Lower leg skin (tissue), 4 donors: ENCODE data around the gene TMCC1. TPM values are rescaled to one million over a fixed set of nuclear protein-coding genes. Genes with fewer than 3 reads are reported as not detected.

Experiments
- DNase-seq, 2 donors: peaks; one replicate each; pipeline ENCODE4 v3.0.0-alpha.2; 2019; ENCODE audit warnings: low spot score in 2 of 2
- H3K4me3 ChIP-seq: fragments of 200-600 bp; sonication (generic); 2 replicates; pipeline ENCODE4 v1.5.1; 2017; ENCODE audit warnings: mild to moderate bottlenecking, low read depth; ENCODE audit not compliant: poor library complexity, severe bottlenecking
- CTCF ChIP-seq, 3 donors: fragments of 450-650 bp; IDR thresholded peaks; one replicate each; pipeline ENCODE4 v1.5.1; 2016; ENCODE audit warnings: antibody characterized with exemption in 3 of 3, mild to moderate bottlenecking in 3 of 3, moderate library complexity in 2 of 3
- POLR2A ChIP-seq, 2 donors: fragments of 450-650 bp; IDR thresholded peaks; one replicate each; pipeline ENCODE4 v1.6.1; 2016 to 2017; ENCODE audit warnings: antibody characterized with exemption in 2 of 2, mild to moderate bottlenecking in 1 of 2, moderate library complexity in 1 of 2
- WGBS, 2 donors: methylation state at CpG; one replicate each; pipeline ENCODE4 v1.1.5; 2018; 5-methylcytosine and 5-hydroxymethylcytosine counted together
- intact Hi-C: fragments of 100-400 bp; cut with DNase I; formaldehyde crosslinking; loops from one replicate; pipeline ENCODE4 v1.15.0; 2023; ENCODE audit warnings: low total_unique reads
- total RNA-seq, 4 donors: library from RNA; depleted of rRNA; stranded (reverse); fragments of >200 nt; gene quantifications; one replicate each; pipeline ENCODE4 v1.1.0, GENCODE V29; 2016

The TMCC1 gene
- total RNA-seq, 4 donors from 2014 or later, result 15.1 to 28.6 (median 18.8) TPM

- no peak for DNase-seq
- no peak for TF ChIP-seq POLR2A (IDR thresholded peaks at IDR 0.05)
- no peak for TF ChIP-seq CTCF (IDR thresholded peaks at IDR 0.05)
- WGBS, 2 donors, result 83 to 89% methylated on average over 9 of the region's 9 CpGs
- intact Hi-C loops, result loop anchor here (10.0 kb wide), 2 partner anchors 313 to 443 kb away; no protein-coding TSS in a partner anchor
- H3K4me3 ChIP-seq, result no peak overlapping the region
These were observed 44.2 kb upstream of the TMCC1 start for GRCh38 chr3:129937717-129938116.

GRCh38 chr3:129936757-129937156, 43.2 kb upstream of the TMCC1 start:
- no peak overlapping the region for H3K4me3 ChIP-seq
- no peak for TF ChIP-seq POLR2A (IDR thresholded peaks at IDR 0.05)
- no peak for TF ChIP-seq CTCF (IDR thresholded peaks at IDR 0.05)
- DNase-seq, result peak in 1 of 2 donors; percentile 41
- 25 to 44% methylated on average over 6 of the region's 6 CpGs for WGBS, 2 donors
- intact Hi-C loops, result loop anchor here (10.0 kb wide), 2 partner anchors 312 to 442 kb away; no protein-coding TSS in a partner anchor

- WGBS, 2 donors, result 28 to 30% methylated on average over 20 of the region's 20 CpGs
- no peak for TF ChIP-seq POLR2A (IDR thresholded peaks at IDR 0.05)
- peak in 1 of 3 donors; percentile 48 for TF ChIP-seq CTCF (IDR thresholded peaks at IDR 0.05)
- intact Hi-C loops, result loop anchor here (5.0 to 10.0 kb wide), 3 partner anchors 287 to 440 kb away; no protein-coding TSS in a partner anchor
- peak in 1 of 2 donors; percentile 22 for DNase-seq
- H3K4me3 ChIP-seq, result no peak overlapping the region
These were observed 41.0 kb upstream of the TMCC1 start for GRCh38 chr3:129934234-129935123.

GRCh38 chr3:129933471-129933870, 40.0 kb upstream of the TMCC1 start:
- DNase-seq, result no peak
- TF ChIP-seq CTCF (IDR thresholded peaks at IDR 0.05) (no peak), POLR2A (IDR thresholded peaks at IDR 0.05) (no peak)
- 87% methylated on average over 4 of the region's 4 CpGs for WGBS, 2 donors
- no peak overlapping the region for H3K4me3 ChIP-seq
- intact Hi-C loops, result loop anchor here (5.0 to 10.0 kb wide), 3 partner anchors 286 to 439 kb away; no protein-coding TSS in a partner anchor

- WGBS, 2 donors, result 71 to 72% methylated on average over 1 of the region's 1 CpG
- intact Hi-C loops, result no loop called here
- TF ChIP-seq POLR2A (IDR thresholded peaks at IDR 0.05) (no peak), CTCF (IDR thresholded peaks at IDR 0.05) (no peak)
- no peak overlapping the region for H3K4me3 ChIP-seq
- DNase-seq, result no peak
These were observed 35.9 kb upstream of the TMCC1 start for GRCh38 chr3:129929383-129929782.
